ENCODE measurements around the gene SOX21.
"Not testable (repeated sequence)": the region's sequence is repeated elsewhere in the genome, so short reads cannot be mapped to it uniquely, and the experiment has no call there.

SOX21 gene

DNA sequence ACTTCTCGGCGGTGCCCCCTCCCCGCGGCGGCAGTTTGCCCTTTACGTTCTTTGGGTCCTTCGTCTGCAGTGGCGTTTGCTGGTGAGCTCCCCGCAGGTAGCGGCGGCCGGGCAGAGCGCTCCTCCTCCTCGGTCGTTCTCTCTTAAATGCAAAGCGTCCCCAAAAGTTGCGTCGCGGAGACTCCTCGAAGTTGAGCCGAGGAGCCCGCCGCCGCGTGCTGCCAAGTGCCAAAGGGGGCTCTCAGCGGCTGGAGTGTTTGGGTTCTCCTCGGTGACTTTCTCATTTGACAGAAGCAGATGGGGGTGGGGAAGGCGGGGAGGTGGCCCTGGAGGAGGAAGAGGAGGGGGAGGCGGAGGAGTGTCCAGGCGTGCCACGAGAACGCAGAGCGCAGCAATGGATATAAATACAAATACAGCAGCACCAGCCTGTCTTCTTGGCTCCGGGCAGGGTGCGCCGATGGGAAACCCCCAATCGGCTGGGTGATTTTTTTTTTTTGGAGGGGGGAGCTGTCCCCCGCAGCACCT, at the start of gene SOX21:
Gene SOX21, minus strand, starts transcription at position 259 of the 525 bp plus-strand sequence. CDS start 496 bp downstream, outside the sequence.
- in situ Hi-C loops (cut with MboI; ENCODE audit: low sequenced_read_pairs), result no loop called here

GRCh38 chr13:94761407-94761806, 49.1 kb upstream of the SOX21 start:
- in situ Hi-C loops (cut with MboI; ENCODE audit: low sequenced_read_pairs), result no loop called here

GRCh38 chr13:94759120-94759728, 46.9 kb upstream of the SOX21 start:
- in situ Hi-C loops (cut with MboI; ENCODE audit: low sequenced_read_pairs), result no loop called here

DNA sequence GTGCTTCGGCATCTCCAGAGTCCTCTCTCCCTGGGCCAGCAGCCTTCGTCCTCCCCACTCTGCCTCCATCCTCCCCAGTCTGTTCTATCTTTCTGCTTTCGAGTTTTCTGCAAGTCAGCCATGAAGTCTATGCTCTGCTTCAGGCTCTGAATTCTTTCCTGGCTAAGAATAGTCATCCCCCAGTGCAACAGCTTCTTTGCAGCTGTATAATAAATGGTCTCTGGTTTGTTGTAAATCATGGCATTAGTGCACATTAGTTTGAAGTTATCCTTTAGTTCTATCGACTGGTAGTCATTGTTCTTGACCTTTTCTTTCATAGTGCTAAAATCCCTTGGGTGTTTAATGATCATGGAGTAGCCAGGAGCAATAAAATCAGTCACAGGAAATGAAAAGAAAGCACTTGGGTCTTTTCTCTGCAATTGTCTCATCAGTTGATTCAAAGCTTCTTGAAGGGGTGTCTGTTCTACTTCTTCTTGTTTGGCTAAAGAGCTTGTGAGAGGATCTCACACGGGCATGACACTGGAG, 46.2 kb upstream of the SOX21 start:
- in situ Hi-C loops (cut with MboI; ENCODE audit: low sequenced_read_pairs), result no loop called here

GRCh38 chr13:94753327-94753726, 41.0 kb upstream of the SOX21 start:
- in situ Hi-C loops (cut with MboI; ENCODE audit: low sequenced_read_pairs), result no loop called here

DNA sequence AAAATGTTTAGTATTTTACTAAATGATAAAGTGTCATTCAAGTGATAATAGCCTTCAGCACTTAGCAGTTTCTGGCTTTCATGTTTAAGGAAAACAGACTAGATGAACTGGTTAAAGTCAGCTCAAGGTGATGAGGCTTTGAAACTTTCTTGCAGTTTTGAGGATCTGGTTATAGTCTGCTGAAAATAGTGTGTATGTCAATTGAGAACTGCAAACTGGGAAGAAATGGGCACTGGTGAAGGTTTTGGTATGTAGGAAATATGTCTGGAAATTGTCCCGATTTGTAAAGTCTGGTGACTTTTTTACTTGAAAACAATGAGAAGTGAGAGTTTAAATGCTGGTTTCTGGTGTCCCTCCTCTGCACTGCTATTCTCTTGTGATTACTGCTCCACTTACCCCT, 36.8 kb upstream of the SOX21 start:
- in situ Hi-C loops (cut with MboI; ENCODE audit: low sequenced_read_pairs), result no loop called here

DNA sequence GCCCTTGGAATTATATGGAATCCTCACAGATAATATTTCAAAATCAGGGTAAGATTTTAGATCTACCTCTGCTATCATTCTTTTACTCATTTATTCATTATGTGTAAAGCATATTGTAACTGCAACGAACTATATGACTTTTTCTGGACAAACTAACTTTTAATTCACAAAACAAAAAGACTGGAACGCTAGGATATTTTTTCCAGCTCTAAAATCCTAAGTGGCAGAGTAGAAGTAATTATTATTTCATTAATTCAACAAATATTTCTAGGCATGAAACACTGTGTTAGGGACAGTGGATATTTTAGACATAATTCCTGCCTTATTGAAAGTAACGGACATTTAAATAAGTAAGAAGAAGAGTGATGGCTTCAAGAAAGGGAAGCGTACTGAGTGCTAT, 26.9 kb upstream of the SOX21 start:
- in situ Hi-C loops (cut with MboI; ENCODE audit: low sequenced_read_pairs), result no loop called here

DNA sequence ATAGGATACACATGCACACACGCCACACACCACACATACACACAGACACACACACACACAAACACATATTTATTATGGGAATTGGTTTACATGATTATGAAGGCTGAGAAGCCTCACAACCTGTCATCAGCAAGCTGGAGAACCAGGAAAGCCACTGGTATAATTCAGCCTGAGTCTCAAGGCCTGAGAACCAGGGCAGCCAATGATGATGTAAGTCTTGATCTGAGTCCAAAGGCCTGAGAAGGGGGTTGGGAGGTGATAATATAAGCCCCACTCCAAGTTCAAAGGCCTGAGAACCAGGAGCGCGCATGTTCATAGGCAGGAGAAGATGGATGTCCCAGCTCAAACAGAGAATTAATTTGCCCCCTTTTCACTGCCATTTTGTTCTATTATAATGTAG, 18.7 kb upstream of the SOX21 start:
- in situ Hi-C loops (cut with MboI; ENCODE audit: low sequenced_read_pairs), result no loop called here

- in situ Hi-C loops (cut with MboI; ENCODE audit: low sequenced_read_pairs), result not testable (repeated sequence)
Measured at GRCh38 chr13:94729941-94730340, 17.6 kb upstream of the SOX21 start.

DNA sequence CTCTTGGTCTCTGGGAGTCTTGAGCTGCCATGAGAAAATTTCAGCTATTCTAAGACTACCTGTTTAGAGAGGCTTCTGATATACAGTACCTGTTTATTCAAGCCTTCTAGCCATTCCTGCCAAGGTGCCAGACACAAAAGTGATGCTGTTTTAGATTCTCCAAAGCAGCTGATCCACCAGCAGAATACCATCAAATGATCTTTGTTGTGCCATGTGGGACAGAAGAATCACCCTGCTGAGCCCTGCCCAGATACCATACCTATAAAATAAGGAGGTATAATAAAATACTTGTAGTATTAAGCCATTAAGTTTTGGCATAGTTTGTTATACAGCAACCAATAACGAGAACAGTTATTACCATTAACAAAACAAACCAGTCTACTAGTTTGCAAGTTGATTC, 14.1 kb upstream of the SOX21 start:
- in situ Hi-C loops (cut with MboI; ENCODE audit: low sequenced_read_pairs), result no loop called here

GRCh38 chr13:94722609-94723345, 10.4 kb upstream of the SOX21 start:
- in situ Hi-C loops (cut with MboI; ENCODE audit: low sequenced_read_pairs), result no loop called here

DNA sequence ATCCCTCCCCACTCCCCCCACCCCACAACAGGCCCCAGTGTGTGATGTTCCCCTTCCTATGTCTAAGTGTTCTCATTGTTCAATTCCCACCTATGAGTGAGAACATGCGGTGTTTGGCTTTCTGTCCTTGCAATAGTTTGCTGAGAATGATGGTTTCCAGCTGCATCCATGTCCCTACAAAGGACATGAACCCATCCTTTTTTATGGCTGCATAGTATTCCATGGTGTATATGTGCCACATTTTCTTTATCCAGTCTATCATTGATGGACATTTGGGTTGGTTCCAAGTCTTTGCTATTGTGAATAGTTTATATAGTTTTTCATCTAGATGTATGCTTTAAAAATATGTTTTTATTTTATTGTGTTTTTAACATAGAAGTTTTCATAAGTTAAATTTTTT, 6.4 kb upstream of the SOX21 start:
- in situ Hi-C loops (cut with MboI; ENCODE audit: low sequenced_read_pairs), result not testable (repeated sequence)

- in situ Hi-C loops (cut with MboI; ENCODE audit: low sequenced_read_pairs), result no loop called here
Measured at GRCh38 chr13:94717916-94718315, 5.6 kb upstream of the SOX21 start.

DNA sequence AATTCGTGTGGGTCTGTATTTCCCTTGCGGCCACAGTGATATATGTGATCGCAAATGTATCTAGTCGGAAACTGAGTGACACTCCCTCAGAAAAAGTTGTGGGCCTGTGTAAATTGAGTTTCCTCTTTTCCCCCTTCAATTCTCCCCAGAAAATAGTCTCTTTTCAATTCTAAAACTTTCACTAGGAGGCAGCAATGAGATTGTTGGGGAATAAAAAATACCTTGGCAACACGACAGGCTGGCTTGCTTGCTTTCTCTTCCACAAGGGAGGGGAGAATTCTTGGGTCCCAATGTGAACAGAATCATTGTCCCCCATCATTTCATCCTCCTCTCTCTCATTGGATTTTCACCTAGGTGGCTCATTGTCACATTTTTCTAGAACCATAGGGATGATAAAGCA, 3.7 kb upstream of the SOX21 start:
- in situ Hi-C loops (cut with MboI; ENCODE audit: low sequenced_read_pairs), result no loop called here

- in situ Hi-C loops (cut with MboI; ENCODE audit: low sequenced_read_pairs), result no loop called here
Measured at GRCh38 chr13:94713561-94714182, 1.3 kb upstream of the SOX21 start.

GRCh38 chr13:94712812-94713560, 641 bp upstream of the SOX21 start:
- in situ Hi-C loops (cut with MboI; ENCODE audit: low sequenced_read_pairs), result no loop called here

DNA sequence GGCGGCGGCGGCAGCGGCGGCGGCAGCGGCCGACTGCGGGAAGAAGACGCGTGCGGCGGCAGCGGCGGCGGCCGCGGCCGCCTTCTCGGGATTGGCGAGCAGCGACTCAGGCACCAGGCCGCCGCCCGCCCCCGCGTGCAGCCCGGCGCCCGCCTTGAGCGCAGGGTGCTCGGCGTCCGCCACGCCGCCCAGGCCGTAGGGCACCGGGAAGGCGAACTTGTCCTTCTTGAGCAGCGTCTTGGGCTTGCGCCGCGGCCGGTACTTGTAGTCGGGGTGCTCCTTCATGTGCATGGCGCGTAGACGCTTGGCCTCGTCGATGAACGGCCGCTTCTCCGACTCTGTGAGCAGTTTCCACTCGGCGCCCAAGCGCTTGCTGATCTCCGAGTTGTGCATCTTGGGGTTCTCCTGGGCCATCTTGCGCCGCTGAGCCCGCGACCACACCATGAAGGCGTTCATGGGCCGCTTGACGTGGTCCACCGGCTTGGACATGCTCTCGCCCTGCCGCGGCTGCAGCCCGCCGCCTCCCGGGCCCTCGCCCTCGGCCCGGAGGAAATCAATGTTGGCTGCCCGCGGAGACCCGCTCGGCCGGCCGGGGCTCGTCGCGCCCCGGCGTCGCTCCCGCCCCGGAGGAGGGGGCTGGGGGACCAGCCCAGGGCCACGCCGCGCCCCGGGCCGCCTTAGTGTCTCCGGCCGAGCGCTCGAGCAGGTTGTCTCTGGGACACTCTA, 621 bp downstream of the SOX21 start:
- in situ Hi-C loops (cut with MboI; ENCODE audit: low sequenced_read_pairs), result no loop called here

DNA sequence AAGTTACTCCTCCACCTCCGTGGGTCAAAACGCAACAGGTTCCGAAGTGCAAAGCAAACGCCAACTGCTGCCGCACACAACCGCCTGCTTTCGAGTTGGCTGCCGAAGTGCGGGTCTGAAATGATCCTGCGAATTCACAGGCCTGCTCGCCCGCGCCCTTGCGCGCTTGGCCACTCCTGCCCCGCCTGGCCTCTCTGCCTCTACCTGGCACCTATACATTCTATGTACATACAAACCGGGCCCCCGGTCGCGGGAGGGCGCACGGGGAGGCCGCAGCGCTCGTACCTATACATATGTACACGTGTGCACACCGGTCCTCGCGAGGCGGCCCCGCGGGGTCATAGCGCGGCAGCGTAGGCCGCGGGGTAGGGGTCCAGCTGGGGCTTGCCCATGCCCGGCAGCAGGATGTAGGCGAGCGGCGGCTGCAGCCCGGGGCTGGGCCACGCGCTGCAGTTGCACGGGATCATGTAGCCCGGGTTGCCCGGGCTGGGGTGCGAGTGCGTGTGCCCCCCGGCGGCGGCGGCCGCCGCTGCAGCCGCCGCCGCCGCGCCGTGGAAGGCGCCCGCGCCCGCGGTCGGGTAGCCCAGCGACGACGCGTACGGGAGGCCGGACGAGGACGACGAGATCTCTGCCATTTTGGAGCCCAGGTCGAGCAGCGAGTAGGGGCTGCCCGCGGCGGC, 1.3 kb downstream of the SOX21 start:
- in situ Hi-C loops (cut with MboI; ENCODE audit: low sequenced_read_pairs), result no loop called here

- in situ Hi-C loops (cut with MboI; ENCODE audit: low sequenced_read_pairs), result no loop called here
Measured at GRCh38 chr13:94710065-94710781, 2.1 kb downstream of the SOX21 start.

Measured in hTERT RPE-1 (cell line).